GM12874 (cell line): ENCODE results near the gene RASSF3.

Experiments used
- CTCF ChIP-seq: IDR thresholded peaks from 2 replicates; pipeline ENCODE4 v1.5.1; 2011; ENCODE audit warnings: low read depth, mild to moderate bottlenecking, control low read depth, low read length, moderate library complexity; ENCODE audit not compliant: insufficient read depth

Gene RASSF3

GRCh38 chr12:64681200-64682052 is 71.1 kb downstream of the RASSF3 start:
- no peak for TF ChIP-seq CTCF

- no peak for TF ChIP-seq CTCF
Observed at GRCh38 chr12:64682572-64683277, 72.4 kb downstream of the RASSF3 start.

- no peak for TF ChIP-seq CTCF
Observed at GRCh38 chr12:64683816-64684543, 73.7 kb downstream of the RASSF3 start.

GRCh38 chr12:64685050-64685449 is 74.8 kb downstream of the RASSF3 start:
- no peak for TF ChIP-seq CTCF

- no peak for TF ChIP-seq CTCF
Observed at GRCh38 chr12:64685605-64686004, 75.3 kb downstream of the RASSF3 start.

- no peak for TF ChIP-seq CTCF
Observed at GRCh38 chr12:64687816-64688215, 77.5 kb downstream of the RASSF3 start.

GRCh38 chr12:64688219-64688618 is 77.9 kb downstream of the RASSF3 start:
- no peak for TF ChIP-seq CTCF
